Calu3 (cell line): ENCODE data around the gene SMIM10L2A. TPM values are rescaled to one million over a fixed set of nuclear protein-coding genes. Genes with fewer than 3 reads are reported as not detected.

Experiments used
- BruUV-seq: library from RNA; stranded (reverse); fragments of 400-500 nt; replicated peaks from 2 replicates; lab custom pipeline; 2021; lab: Mats Ljungman, UMichigan
- CTCF ChIA-PET: fragments of 300-600 bp; sonication (Branson Sonifier 250); formaldehyde crosslinking; loops from one replicate; lab custom pipeline; 2022; ENCODE audit warnings: antibody characterized with exemption; lab: Charles Lee
- DNase-seq: peaks from one replicate; pipeline ENCODE4 v3.0.0; 2022
- H3K27ac Mint-ChIP-seq: one replicate; pipeline ENCODE4 v1.8.0; 2022; ENCODE audit warnings: mixed read lengths; ENCODE audit not compliant: unreplicated experiment
- H3K27me3 Mint-ChIP-seq: one replicate; pipeline ENCODE4 v1.8.0; 2022; ENCODE audit warnings: mixed read lengths; ENCODE audit not compliant: unreplicated experiment
- H3K36me3 Mint-ChIP-seq: one replicate; pipeline ENCODE4 v1.8.0; 2022; ENCODE audit warnings: mild to moderate bottlenecking, moderate library complexity, mixed read lengths; ENCODE audit not compliant: insufficient read depth, unreplicated experiment
- H3K4me1 Mint-ChIP-seq: one replicate; pipeline ENCODE4 v1.8.0; 2022; ENCODE audit warnings: mild to moderate bottlenecking, low read depth, mixed read lengths; ENCODE audit not compliant: unreplicated experiment
- H3K4me3 Mint-ChIP-seq: one replicate; pipeline ENCODE4 v1.8.0; 2022; ENCODE audit warnings: mild to moderate bottlenecking, low read depth, moderate library complexity, mixed read lengths; ENCODE audit not compliant: unreplicated experiment
- H3K9me3 Mint-ChIP-seq: one replicate; pipeline ENCODE4 v1.8.0; 2022; ENCODE audit warnings: low read depth, mixed read lengths; ENCODE audit not compliant: unreplicated experiment
- intact Hi-C: fragments of 100-400 bp; cut with micrococcal nuclease; formaldehyde crosslinking; loops from one replicate; pipeline ENCODE4 v1.10.0; 2022; ENCODE audit not compliant: unreplicated experiment
- total RNA-seq: library from RNA; stranded (reverse); gene quantifications from 2 replicates; pipeline ENCODE4 v1.2.3, GENCODE V29; 2022
- TF ChIP-seq, protein P1 (sequence below): fragments of 200-600 bp; IDR thresholded peaks from one replicate; pipeline ENCODE4 v1.8.0; 2022; ENCODE audit warnings: antibody characterized with exemption; ENCODE audit not compliant: unreplicated experiment

Gene SMIM10L2A
- total RNA-seq, 1 experiment from 2014 or later, result 1.2 TPM

DNA sequence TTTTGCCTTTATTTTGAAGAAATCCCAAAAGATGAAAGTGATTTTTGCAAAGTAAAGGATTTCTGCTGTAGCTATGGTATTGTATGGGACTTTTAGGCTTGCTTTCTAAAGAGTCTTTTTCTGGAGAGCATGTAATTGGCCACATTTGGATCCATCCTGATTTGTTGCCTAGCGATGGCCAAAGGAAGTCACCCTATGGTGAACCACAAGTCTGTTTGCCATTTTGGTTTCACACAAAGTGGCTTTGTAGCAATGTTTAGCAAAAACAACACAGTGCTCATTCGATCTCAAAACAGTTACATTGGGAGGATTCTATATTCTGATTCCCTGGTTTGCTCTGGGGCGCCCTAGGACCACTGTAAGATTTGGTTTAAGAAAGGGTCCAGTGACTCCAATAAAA lies 54.6 kb downstream of the SMIM10L2A start:
- no TSS peak for BruUV-seq
- H3K27me3 Mint-ChIP-seq, result peaks cover 49% of the 10 kb centered on the region
- CTCF ChIA-PET, result no interaction called here
- intact Hi-C loops, result no loop called here
- TF ChIP-seq, protein P1, sequence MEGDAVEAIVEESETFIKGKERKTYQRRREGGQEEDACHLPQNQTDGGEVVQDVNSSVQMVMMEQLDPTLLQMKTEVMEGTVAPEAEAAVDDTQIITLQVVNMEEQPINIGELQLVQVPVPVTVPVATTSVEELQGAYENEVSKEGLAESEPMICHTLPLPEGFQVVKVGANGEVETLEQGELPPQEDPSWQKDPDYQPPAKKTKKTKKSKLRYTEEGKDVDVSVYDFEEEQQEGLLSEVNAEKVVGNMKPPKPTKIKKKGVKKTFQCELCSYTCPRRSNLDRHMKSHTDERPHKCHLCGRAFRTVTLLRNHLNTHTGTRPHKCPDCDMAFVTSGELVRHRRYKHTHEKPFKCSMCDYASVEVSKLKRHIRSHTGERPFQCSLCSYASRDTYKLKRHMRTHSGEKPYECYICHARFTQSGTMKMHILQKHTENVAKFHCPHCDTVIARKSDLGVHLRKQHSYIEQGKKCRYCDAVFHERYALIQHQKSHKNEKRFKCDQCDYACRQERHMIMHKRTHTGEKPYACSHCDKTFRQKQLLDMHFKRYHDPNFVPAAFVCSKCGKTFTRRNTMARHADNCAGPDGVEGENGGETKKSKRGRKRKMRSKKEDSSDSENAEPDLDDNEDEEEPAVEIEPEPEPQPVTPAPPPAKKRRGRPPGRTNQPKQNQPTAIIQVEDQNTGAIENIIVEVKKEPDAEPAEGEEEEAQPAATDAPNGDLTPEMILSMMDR, result no peak
- H3K4me1 Mint-ChIP-seq, result no peaks in the 10 kb centered on the region
- DNase-seq, result no peak
- H3K9me3 Mint-ChIP-seq, result no peaks in the 10 kb centered on the region
- H3K4me3 Mint-ChIP-seq, result no peak overlapping the region
- H3K27ac Mint-ChIP-seq, result no peak overlapping the region
- no peaks in the 10 kb centered on the region for H3K36me3 Mint-ChIP-seq

DNA sequence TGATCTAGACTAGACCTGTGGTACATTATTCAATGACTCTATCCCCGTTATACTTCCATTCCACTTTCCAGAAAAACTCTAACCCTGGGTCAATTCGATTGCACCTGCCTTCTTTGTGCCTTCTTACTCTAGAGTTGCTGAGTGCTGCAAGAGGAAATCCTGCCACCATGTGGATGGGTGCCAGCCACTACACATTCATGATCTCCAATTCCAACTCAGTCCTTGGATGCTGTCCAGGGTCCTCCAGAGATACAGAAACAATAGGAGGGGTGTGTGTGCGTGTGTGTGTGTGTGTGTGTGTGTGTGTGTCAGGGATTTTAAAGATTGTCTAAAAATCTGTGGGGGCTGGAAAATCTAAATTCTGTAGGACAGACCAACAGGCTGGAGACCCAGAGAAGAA lies 55.8 kb downstream of the SMIM10L2A start:
- TF ChIP-seq, protein P1, result no peak
- CTCF ChIA-PET, result no interaction called here
- H3K27me3 Mint-ChIP-seq, result peaks cover 42% of the 10 kb centered on the region
- H3K36me3 Mint-ChIP-seq, result no peaks in the 10 kb centered on the region
- H3K27ac Mint-ChIP-seq, result no peak overlapping the region
- no peak overlapping the region for H3K4me3 Mint-ChIP-seq
- intact Hi-C loops, result no loop called here
- H3K4me1 Mint-ChIP-seq, result no peaks in the 10 kb centered on the region
- BruUV-seq, result no TSS peak
- DNase-seq, result peak; percentile 65
- H3K9me3 Mint-ChIP-seq, result no peaks in the 10 kb centered on the region

Other genes with a start within 250 kb of the SMIM10L2A start
- gene ETDA, start 169.9 kb upstream of the SMIM10L2A start, total RNA-seq, result not detected in 2 replicates
- not detected in 2 replicates for gene ETDC, start 112.5 kb upstream of the SMIM10L2A start, total RNA-seq
- 8.9 TPM in 2 replicates for gene ZNF75D, start 77.8 kb upstream of the SMIM10L2A start, total RNA-seq
- 6.5 and 6.8 TPM in 2 replicates for gene ZNF449, start 77.1 kb upstream of the SMIM10L2A start, total RNA-seq
- 5.7 and 7.2 TPM in 2 replicates for gene INTS6L, start 98.7 kb downstream of the SMIM10L2A start, total RNA-seq